ENCODE measurements around the gene SAMSN1. TPM values are rescaled to one million over a fixed set of nuclear protein-coding genes. Genes with fewer than 3 reads are reported as not detected.

The SAMSN1 gene
- total RNA-seq, 1 donor from 2014 or later = 2.0 TPM

DNA sequence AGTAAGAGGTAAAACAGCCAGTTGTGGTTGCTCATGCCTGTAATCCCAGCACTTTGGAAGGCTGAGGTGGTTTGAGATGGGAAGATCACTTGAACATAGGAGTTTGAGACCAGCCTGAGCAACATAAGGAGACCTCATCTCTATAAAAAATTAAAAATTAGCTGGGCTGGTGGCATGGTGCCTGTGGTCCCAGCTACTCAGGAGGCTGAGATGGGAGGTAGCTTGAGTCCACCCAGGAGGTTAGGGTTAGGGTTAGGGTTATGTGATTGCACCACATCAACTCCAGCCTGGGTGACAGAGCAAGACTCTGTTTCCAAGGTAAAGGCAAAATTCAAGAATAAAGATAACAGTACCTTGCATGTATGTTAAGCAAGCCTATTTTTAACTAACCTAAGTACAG lies 3.5 kb downstream of the SAMSN1 start:
- Mint-ChIP-seq H3K4me1 (ENCODE audit: unreplicated experiment) (peaks cover 13% of the 10 kb centered on the region), H3K36me3 (ENCODE audit: low read depth, unreplicated experiment) (no peaks in the 10 kb centered on the region), H3K9me3 (ENCODE audit: unreplicated experiment) (no peaks in the 10 kb centered on the region), H3K27me3 (ENCODE audit: unreplicated experiment) (no peaks in the 10 kb centered on the region), H3K4me3 (ENCODE audit: unreplicated experiment) (no peak overlapping the region), H3K27ac (ENCODE audit: unreplicated experiment) (no peak overlapping the region)
- no peak for DNase-seq (ENCODE audit: low spot score)
- TF ChIP-seq CTCF (IDR thresholded peaks at IDR 0.05; ENCODE audit: unreplicated experiment) = no peak

- H3K27ac Mint-ChIP-seq (ENCODE audit: unreplicated experiment) = no peak overlapping the region
- no peak for DNase-seq (ENCODE audit: low spot score)
- H3K4me3 Mint-ChIP-seq (ENCODE audit: unreplicated experiment) = no peak overlapping the region
- peaks cover 2% of the 10 kb centered on the region for H3K27me3 Mint-ChIP-seq (ENCODE audit: unreplicated experiment)
- H3K36me3 Mint-ChIP-seq (ENCODE audit: low read depth, unreplicated experiment) = no peaks in the 10 kb centered on the region
- H3K4me1 Mint-ChIP-seq (ENCODE audit: unreplicated experiment) = peaks cover 13% of the 10 kb centered on the region
- H3K9me3 Mint-ChIP-seq (ENCODE audit: unreplicated experiment) = no peaks in the 10 kb centered on the region
- no peak for TF ChIP-seq CTCF (IDR thresholded peaks at IDR 0.05; ENCODE audit: unreplicated experiment)
These were observed 4.1 kb downstream of the SAMSN1 start for GRCh38 chr21:14541841-14542490.

GRCh38 chr21:14538483-14538882 lies 7.6 kb downstream of the SAMSN1 start:
- H3K4me3 Mint-ChIP-seq (ENCODE audit: unreplicated experiment) = no peak overlapping the region
- no peaks in the 10 kb centered on the region for H3K9me3 Mint-ChIP-seq (ENCODE audit: unreplicated experiment)
- no peak overlapping the region for H3K27ac Mint-ChIP-seq (ENCODE audit: unreplicated experiment)
- H3K27me3 Mint-ChIP-seq (ENCODE audit: unreplicated experiment) = peaks cover 3% of the 10 kb centered on the region
- no peaks in the 10 kb centered on the region for H3K36me3 Mint-ChIP-seq (ENCODE audit: low read depth, unreplicated experiment)
- H3K4me1 Mint-ChIP-seq (ENCODE audit: unreplicated experiment) = peaks cover 7% of the 10 kb centered on the region
- DNase-seq (ENCODE audit: low spot score) = no peak
- TF ChIP-seq CTCF (IDR thresholded peaks at IDR 0.05; ENCODE audit: unreplicated experiment) = no peak

DNA sequence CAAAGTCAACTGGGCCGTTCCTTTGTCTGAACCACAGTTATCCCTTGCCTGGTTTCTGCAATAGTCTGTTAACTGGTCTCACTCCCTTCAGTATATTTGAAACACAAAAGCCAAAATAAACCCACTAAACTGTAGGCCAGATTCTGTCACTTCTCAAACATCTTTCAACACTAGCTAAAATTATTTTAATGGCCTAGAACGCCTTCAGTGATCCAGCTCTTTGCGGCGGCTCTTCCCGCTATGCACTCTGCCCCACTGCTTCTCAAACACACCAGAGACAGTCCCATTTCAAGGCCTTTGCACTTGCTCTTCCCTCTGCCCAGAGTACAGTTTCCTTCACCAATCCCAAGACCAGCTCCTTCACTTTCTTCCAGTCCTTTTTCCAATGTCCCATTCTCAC lies 9.2 kb downstream of the SAMSN1 start:
- DNase-seq (ENCODE audit: low spot score) = no peak
- H3K36me3 Mint-ChIP-seq (ENCODE audit: low read depth, unreplicated experiment) = no peaks in the 10 kb centered on the region
- no peak overlapping the region for H3K4me3 Mint-ChIP-seq (ENCODE audit: unreplicated experiment)
- H3K9me3 Mint-ChIP-seq (ENCODE audit: unreplicated experiment) = no peaks in the 10 kb centered on the region
- peaks cover 5% of the 10 kb centered on the region for H3K4me1 Mint-ChIP-seq (ENCODE audit: unreplicated experiment)
- H3K27me3 Mint-ChIP-seq (ENCODE audit: unreplicated experiment) = peaks cover 3% of the 10 kb centered on the region
- no peak for TF ChIP-seq CTCF (IDR thresholded peaks at IDR 0.05; ENCODE audit: unreplicated experiment)
- H3K27ac Mint-ChIP-seq (ENCODE audit: unreplicated experiment) = no peak overlapping the region

DNA sequence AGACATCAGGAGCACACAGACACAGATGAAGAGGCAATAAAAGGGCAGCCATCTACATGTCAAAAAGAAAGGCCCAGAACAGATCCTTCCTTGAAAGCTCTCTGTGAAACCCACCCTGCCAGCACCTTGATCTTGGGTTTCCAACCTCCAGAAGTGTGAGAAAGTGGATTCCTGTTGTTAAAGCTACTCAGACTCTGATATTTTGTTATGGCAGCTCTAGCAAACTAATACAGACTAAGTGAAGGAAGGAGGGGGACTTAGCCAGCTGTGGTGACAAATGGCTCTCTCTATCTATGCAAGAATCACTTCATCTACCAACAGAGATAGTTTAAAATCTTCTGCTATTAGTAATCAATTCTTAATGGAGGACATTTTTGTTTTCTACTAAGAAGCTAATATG lies 10.4 kb downstream of the SAMSN1 start:
- DNase-seq (ENCODE audit: low spot score) = no peak
- Mint-ChIP-seq H3K4me1 (ENCODE audit: unreplicated experiment) (no peaks in the 10 kb centered on the region), H3K27ac (ENCODE audit: unreplicated experiment) (no peak overlapping the region), H3K4me3 (ENCODE audit: unreplicated experiment) (no peak overlapping the region), H3K9me3 (ENCODE audit: unreplicated experiment) (no peaks in the 10 kb centered on the region), H3K27me3 (ENCODE audit: unreplicated experiment) (peaks cover 3% of the 10 kb centered on the region), H3K36me3 (ENCODE audit: low read depth, unreplicated experiment) (no peaks in the 10 kb centered on the region)
- TF ChIP-seq CTCF (IDR thresholded peaks at IDR 0.05; ENCODE audit: unreplicated experiment) = no peak

Data from endothelial cell (in vitro differentiated cells).